Activated CD8-positive, alpha-beta memory T cell treated with anti-CD3 and anti-CD28 coated beads for 24 hours (primary cell): ENCODE data around the gene CLCN4.

ENCODE experiments used
- DNase-seq: peaks from one replicate; pipeline ENCODE4 v3.0.0-alpha.2; 2020

The CLCN4 gene

DNA sequence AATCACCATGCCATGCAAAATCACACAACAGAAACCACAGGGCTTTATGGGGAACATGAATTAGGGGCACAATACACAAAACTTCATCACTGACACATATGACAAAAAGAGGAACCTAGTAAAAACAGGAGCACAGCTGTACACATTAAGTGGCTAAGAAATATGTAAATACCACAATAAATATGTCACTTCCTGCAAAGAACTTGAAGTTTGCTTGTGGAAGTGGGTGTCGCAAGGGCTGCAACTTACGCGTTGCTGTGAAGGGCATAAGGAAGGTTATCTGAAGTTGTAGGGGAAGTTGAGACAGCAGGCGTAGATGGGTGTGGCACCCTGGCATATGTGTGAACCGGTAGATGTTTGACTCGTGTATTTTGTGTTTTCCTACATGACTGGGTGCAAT lies 42.4 kb downstream of the CLCN4 start:
- no peak for DNase-seq

DNA sequence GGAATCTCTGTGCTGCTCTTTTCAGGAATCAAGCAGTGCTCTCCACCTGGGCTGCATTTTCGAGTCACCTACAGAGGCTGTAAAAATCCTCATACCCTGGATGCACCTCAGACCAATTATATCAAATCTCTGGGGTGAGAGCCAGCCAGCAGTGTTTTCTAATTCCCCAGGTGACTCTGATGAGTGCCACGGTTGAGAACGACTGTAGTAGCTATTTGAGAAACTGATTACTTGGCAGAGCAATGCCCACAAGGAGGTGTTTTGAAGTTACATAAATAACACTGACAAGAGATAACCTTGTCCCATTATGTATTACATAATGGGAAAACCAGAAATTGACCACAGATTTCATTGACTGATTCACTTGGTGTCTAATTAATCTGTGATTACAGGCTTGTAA lies 46.8 kb downstream of the CLCN4 start:
- DNase-seq, result no peak

- DNase-seq, result no peak
These were observed 49.5 kb downstream of the CLCN4 start for GRCh38 chrX:10206317-10206716.

- no peak for DNase-seq
These were observed 51.6 kb downstream of the CLCN4 start for GRCh38 chrX:10208281-10208856.

- DNase-seq, result no peak
These were observed 52.2 kb downstream of the CLCN4 start for GRCh38 chrX:10208953-10209352.

DNA sequence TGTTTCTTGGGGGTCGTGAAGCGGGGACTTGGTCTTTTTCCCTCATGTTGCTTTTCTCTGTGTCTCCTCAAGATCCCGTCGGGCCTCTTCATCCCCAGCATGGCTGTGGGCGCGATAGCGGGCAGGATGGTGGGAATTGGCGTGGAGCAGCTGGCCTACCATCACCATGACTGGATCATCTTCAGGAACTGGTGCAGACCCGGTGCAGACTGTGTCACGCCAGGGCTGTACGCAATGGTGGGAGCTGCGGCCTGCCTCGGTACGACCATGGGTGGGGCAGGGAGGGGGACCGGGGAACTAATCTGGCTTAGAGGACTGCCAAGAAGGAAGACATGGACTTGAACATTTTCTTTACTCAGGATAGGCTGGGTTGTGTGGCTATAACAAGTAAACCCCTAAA lies 55.6 kb downstream of the CLCN4 start:
- DNase-seq, result no peak

DNA sequence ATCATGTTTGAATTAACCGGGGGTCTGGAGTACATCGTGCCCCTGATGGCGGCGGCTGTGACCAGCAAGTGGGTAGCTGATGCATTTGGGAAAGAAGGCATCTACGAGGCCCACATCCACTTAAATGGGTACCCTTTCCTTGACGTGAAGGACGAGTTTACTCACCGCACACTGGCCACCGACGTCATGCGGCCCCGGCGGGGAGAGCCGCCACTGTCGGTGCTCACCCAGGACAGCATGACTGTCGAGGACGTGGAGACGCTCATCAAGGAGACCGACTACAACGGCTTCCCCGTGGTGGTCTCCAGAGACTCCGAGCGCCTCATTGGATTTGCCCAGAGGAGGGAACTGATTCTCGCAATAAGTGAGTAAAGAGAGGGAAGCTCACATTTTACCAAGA lies 56.9 kb downstream of the CLCN4 start:
- DNase-seq, result no peak

GRCh38 chrX:10216208-10216607 lies 59.4 kb downstream of the CLCN4 start:
- no peak for DNase-seq

GRCh38 chrX:10217198-10217597 lies 60.4 kb downstream of the CLCN4 start:
- DNase-seq, result no peak

DNA sequence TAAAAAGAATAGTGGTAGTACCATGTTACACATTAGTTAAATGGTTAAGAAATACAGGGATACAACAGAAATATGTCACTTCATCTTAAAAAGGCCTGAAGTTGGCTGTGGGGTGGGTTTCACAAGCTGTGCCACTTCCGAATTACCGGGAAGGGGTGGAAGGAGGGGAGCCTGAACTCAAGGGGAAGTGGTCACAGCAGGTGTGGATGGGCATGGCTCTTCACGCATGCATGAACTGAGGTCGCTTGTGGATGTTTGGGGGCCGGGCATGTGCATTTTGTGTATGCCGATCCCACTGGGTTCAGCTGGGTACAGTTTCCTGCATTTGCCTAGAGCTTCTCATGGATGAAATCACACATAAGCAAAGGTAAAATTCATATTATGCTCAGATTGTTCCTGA lies 64.9 kb downstream of the CLCN4 start:
- no peak for DNase-seq

GRCh38 chrX:10223276-10223675 lies 66.5 kb downstream of the CLCN4 start:
- DNase-seq, result no peak

DNA sequence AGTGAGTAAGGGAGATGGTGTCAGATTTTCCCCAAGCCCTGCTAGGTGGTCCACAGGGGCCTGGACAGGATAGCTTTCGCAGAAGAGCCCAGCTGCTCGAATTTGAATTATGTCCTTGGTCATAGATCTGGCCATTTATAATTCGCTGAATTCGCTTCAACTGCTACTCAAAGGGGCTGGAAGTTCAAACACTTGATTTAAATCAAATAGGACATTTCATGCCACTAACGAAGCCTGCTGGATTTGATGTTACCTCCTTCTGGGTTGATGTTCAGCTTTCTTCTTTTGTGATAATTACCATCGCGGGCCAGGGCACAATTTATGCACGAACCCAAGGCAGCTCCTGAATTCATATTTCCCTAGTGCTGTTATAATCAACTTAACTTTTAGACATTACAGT lies 67.0 kb downstream of the CLCN4 start:
- DNase-seq, result no peak

- no peak for DNase-seq
These were observed 73.4 kb downstream of the CLCN4 start for GRCh38 chrX:10230222-10230621.

DNA sequence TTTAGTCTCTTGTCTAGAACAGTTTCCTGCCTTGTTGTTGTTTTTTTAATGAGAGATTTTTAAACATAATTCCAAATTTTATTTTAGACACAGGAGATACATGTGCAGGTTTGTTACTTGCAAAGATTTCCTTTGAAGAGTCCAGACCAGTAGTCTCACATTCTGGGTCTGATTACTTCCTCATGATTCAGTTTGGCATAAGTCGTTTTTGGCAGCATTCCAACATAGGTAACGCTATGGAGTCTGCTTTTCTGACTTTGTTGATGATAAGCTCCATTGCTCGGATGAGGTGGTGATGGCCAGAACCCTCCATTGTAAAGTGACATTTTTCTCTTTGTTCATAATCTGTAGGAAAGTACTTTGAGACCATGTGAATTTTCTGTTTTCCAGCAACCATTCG lies 74.7 kb downstream of the CLCN4 start:
- no peak for DNase-seq

DNA sequence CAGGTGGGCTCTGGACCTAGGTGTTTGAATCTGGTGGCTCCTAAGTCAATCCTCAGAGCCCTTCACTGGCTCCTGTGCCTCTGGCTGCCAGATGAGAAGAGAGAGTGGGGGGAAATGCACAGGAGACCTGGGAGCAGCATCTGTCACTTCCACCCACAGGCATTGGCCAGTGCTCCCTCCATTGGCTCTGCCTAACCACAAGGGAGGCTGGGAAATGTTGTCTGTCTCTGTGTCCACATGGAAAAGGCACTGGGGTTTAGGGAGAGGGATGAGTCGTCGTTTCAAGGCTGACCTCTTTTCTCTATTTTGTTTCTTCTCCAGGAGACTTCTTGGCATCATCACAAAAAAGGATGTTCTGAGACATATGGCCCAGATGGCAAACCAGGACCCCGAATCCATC lies 76.4 kb downstream of the CLCN4 start:
- no peak for DNase-seq

DNA sequence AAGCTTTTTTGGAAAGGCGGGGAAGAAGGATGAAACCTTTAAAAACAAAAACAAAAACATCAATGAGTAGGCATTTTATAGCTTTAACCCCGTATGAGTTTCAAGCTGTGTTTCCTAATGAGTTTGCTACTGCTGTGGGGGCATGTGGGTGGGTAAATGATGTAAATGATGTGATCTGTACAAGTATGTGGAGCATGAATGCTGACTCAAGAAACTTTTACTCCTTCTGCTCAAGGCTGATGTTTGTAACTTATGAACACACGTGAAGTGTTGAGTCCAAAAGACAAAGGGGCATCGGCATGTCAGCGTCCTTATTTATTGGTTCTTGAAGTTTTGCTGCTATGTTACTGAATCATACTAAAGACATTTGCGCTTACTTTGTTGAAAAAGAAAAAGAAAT lies 76.9 kb downstream of the CLCN4 start:
- DNase-seq, result no peak

GRCh38 chrX:10235851-10236250 lies 79.1 kb downstream of the CLCN4 start:
- DNase-seq, result no peak

- DNase-seq, result no peak
These were observed 80.5 kb downstream of the CLCN4 start for GRCh38 chrX:10237241-10237640.

DNA sequence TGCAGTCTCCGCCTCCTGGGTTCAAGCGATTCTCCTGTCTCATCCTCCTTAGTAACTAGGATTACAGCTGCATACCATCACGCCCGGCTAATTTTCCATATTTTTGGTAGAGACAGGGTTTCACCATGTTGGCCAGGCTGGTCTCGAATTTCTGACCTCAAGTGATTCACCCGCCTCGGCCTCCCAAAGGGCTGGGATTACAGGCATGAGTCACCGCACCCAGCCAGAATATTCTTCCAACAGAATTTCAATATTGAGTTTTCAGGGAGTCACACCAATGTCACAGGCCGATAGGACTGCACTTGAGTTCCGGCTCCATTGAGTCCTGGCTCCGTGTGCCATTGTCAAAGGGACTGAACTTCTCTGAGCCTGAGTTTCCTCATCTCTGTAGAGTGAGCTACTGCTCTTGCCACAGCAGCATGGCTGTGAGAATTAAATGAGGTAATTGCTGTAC lies 82.9 kb downstream of the CLCN4 start:
- DNase-seq, result no peak

DNA sequence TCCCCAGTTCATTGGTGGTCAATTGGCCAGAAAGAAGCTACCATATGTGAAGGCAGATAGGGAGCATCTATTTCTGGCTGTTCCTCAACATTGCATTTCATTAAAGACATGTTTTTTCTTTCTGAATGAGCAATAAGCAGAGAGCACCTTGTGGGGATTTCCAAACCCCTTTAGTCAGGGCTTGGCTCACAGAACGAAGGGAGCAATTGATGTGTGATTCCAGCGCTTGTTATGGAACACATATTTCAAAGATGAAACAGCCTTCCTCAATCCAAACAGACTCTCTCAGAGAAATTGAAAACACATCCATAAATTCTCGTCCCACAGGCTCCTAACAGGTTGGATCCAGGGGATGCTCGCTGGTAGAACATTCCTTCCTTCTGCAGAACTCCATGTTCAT lies 84.1 kb downstream of the CLCN4 start:
- DNase-seq, result no peak

GRCh38 chrX:10242026-10242425 lies 85.3 kb downstream of the CLCN4 start:
- no peak for DNase-seq

DNA sequence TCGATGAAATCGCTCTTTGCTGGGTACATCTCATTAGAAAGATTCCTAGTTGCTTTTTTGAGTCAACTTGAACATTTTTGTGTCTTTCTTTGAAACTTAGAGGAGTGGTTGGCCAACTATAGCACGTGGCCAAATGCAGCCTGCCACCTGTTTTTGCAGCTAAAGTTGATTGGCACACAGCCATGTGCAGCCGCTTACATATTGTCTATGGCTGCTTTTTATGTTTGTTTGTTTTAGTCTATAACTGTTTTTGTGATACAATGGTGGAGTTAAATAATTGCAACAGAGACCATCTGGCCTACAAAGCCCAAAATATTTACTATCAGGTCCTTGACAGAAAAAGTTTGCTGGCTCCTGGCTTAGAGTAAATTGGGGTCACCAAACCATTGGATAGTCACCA lies 86.3 kb downstream of the CLCN4 start:
- no peak for DNase-seq

- no peak for DNase-seq
These were observed 88.3 kb downstream of the CLCN4 start for GRCh38 chrX:10244915-10245622.

- no peak for DNase-seq
These were observed 89.1 kb downstream of the CLCN4 start for GRCh38 chrX:10245886-10246285.

GRCh38 chrX:10246297-10246696 lies 89.5 kb downstream of the CLCN4 start:
- no peak for DNase-seq
